HEK293T (cell line): ENCODE measurements around the gene PHLDA3.

Experiments used
- ARNT ChIP-seq: fragments of 450-650 bp; IDR thresholded peaks from 2 replicates; pipeline ENCODE4 v1.6.1; 2017; ENCODE audit warnings: mild to moderate bottlenecking
- BHLHE40 ChIP-seq: fragments of 450-650 bp; IDR thresholded peaks from 2 replicates; pipeline ENCODE4 v1.6.1; 2016; ENCODE audit warnings: mild to moderate bottlenecking, moderate library complexity, borderline replicate concordance
- LEF1 ChIP-seq: fragments of 450-650 bp; IDR thresholded peaks from 2 replicates; pipeline ENCODE4 v1.6.1; 2017; ENCODE audit warnings: mild to moderate bottlenecking, borderline replicate concordance
- NFRKB ChIP-seq: fragments of 450-650 bp; IDR thresholded peaks from 2 replicates; pipeline ENCODE4 v1.6.1; 2016; ENCODE audit warnings: mild to moderate bottlenecking, moderate library complexity
- PKNOX1 ChIP-seq: fragments of 450-650 bp; IDR thresholded peaks from 2 replicates; pipeline ENCODE4 v1.6.1; 2016
- SP1 ChIP-seq: fragments of 450-650 bp; IDR thresholded peaks from 2 replicates; pipeline ENCODE4 v1.6.1; 2017
- SUZ12 ChIP-seq: fragments of 450-650 bp; IDR thresholded peaks from 2 replicates; pipeline ENCODE4 v1.6.1; 2016; ENCODE audit warnings: mild to moderate bottlenecking
- TARDBP ChIP-seq: fragments of 450-650 bp; IDR thresholded peaks from 2 replicates; pipeline ENCODE4 v1.6.1; 2016
- ZNF384 ChIP-seq: fragments of 450-650 bp; IDR thresholded peaks from 2 replicates; pipeline ENCODE4 v1.6.1; 2016

- TF ChIP-seq BHLHE40 (no peak), SP1 (no peak), NFRKB (no peak), SUZ12 (no peak), ZNF384 (no peak), TARDBP (no peak), LEF1 (no peak), ARNT (no peak), PKNOX1 (no peak)
Measured at GRCh38 chr1:201459052-201459451, 9.9 kb downstream of the PHLDA3 start.
